ENCODE data around the gene TMEM89.

GRCh38 chr3:48655063-48655462, 33.5 kb upstream of the TMEM89 start:
- TF ChIP-seq ZNF830 (tag by site-specific recombination; IDR thresholded peaks at IDR 0.05; ENCODE audit: low read depth) (no peak), ZBTB1 (tag by site-specific recombination; IDR thresholded peaks at IDR 0.05) (no peak), ZBTB6 (tag by site-specific recombination; IDR thresholded peaks at IDR 0.05) (no peak), HIC1 (tag by site-specific recombination; IDR thresholded peaks at IDR 0.05) (no peak), CTCF (tag by site-specific recombination; IDR thresholded peaks at IDR 0.05) (no peak), ZNF521 (tag by site-specific recombination; IDR thresholded peaks at IDR 0.05) (no peak), ZFP37 (tag by site-specific recombination; IDR thresholded peaks at IDR 0.05) (no peak)

Measured in HEK293 (cell line).